HCT116 (cell line): Measurements from ENCODE around the gene KCNH2. TPM values are rescaled to one million over a fixed set of nuclear protein-coding genes. Genes with fewer than 3 reads are reported as not detected.

Experiments used
- ATAC-seq: fragments of 200-7000 bp; cut with Tn5 transposase; 2 replicates; pipeline ENCODE4 v1.9.1; 2020; ENCODE audit warnings: mild to moderate bottlenecking, moderate library complexity
- BruUV-seq: library from RNA; stranded (reverse); fragments of 400-500 nt; replicated peaks from 2 replicates; lab custom pipeline; 2021; lab: Mats Ljungman, UMichigan
- CTCF ChIA-PET: fragments of 300-600 bp; sonication (Branson Sonifier 250); formaldehyde crosslinking; loops from one replicate; lab custom pipeline; 2021; ENCODE audit warnings: antibody characterized with exemption; lab: Charles Lee
- POLR2A ChIA-PET: fragments of 300-600, 350-600 bp; sonication (Branson Sonifier 250); formaldehyde crosslinking; loops from one replicate; lab custom pipeline; 2021; ENCODE audit warnings: antibody characterized with exemption; lab: Charles Lee
- RAD21 ChIA-PET, 2 experiments: fragments of 300-600 bp; sonication (Branson Sonifier 250); formaldehyde crosslinking; loops; one replicate each; lab custom pipeline; 2023; ENCODE audit warnings: low total read pairs in 2 of 2; ENCODE audit not compliant: uncharacterized antibody in 2 of 2, unreplicated experiment in 2 of 2, low non-redundant PET in 1 of 2; lab: Charles Lee
- DNase-seq: peaks from one replicate; pipeline ENCODE4 v3.0.0-alpha.2; 2010; ENCODE audit warnings: low read depth, low spot score
- H2AFZ ChIP-seq: fragments of 200-600 bp; shearing (Covaris generic), sonication (generic); 2 replicates; pipeline ENCODE4 v1.6.1; 2017; ENCODE audit warnings: low read depth, mixed run types, mixed read lengths, antibody characterized with exemption, low read length; ENCODE audit not compliant: poor library complexity, severe bottlenecking
- H3K27ac ChIP-seq: 2 replicates; pipeline ENCODE4 v1.5.1; 2012; ENCODE audit warnings: low read depth, low read length
- H3K27me3 ChIP-seq: fragments of 200-600 bp; sonication (generic); 2 replicates; pipeline ENCODE4 v1.6.1; 2016; ENCODE audit warnings: mixed run types, low read length, mixed read lengths; ENCODE audit not compliant: insufficient read depth
- H3K36me3 ChIP-seq, 2 experiments: fragments of 200-500 bp in 1 of 2; fragments of 200-600 bp in 1 of 2; sonication (Bioruptor generic) in 1 of 2; sonication (generic) in 1 of 2; 2 replicates each; pipeline versions ENCODE4 v1.5.1 to v1.6.1; 2014 to 2016; ENCODE audit warnings: low read length in 2 of 2, inconsistent platforms in 1 of 2, mixed read lengths in 1 of 2, mixed run types in 1 of 2; ENCODE audit not compliant: insufficient read depth in 2 of 2, control insufficient read depth in 1 of 2
- H3K4me1 ChIP-seq, 2 experiments: fragments of 200-600 bp in 1 of 2; sonication (generic) in 1 of 2; 2 replicates each; pipeline versions ENCODE4 v1.5.1 to v1.6.1; 2012 to 2017; ENCODE audit warnings: low read length in 2 of 2, inconsistent platforms in 1 of 2, mild to moderate bottlenecking in 1 of 2, mixed read lengths in 1 of 2, mixed run types in 1 of 2, moderate library complexity in 1 of 2; ENCODE audit not compliant: insufficient read depth in 2 of 2, control insufficient read depth in 1 of 2
- H3K4me2 ChIP-seq: fragments of 200-600 bp; sonication (generic); 2 replicates; pipeline ENCODE4 v1.6.1; 2017; ENCODE audit warnings: mixed run types, low read length, mixed read lengths
- H3K4me3 ChIP-seq, 2 experiments: fragments of 200-600 bp in 1 of 2; sonication (generic) in 1 of 2; replicated peaks in 1 of 2; 2 replicates each; pipeline ENCODE4 v1.5.1; 2011 to 2016; ENCODE audit warnings: low read length in 2 of 2, control low read depth in 1 of 2, low read depth in 1 of 2, mild to moderate bottlenecking in 1 of 2, mixed read lengths in 1 of 2, mixed run types in 1 of 2
- H3K79me2 ChIP-seq: fragments of 200-600 bp; sonication (generic); 2 replicates; pipeline ENCODE4 v1.6.1; 2017; ENCODE audit warnings: mild to moderate bottlenecking, mixed run types, low read length, moderate library complexity, mixed read lengths; ENCODE audit not compliant: insufficient read depth
- H3K9ac ChIP-seq: fragments of 200-600 bp; sonication (generic); 2 replicates; pipeline ENCODE4 v1.6.1; 2016; ENCODE audit warnings: low read length, mixed read lengths
- H3K9me2 ChIP-seq: fragments of 200-600 bp; sonication (generic), shearing (Covaris generic); 2 replicates; pipeline ENCODE4 v1.6.1; 2017; ENCODE audit warnings: mixed run types, mild to moderate bottlenecking, moderate library complexity; ENCODE audit not compliant: insufficient read depth
- H3K9me3 ChIP-seq, 2 experiments: fragments of 200-500 bp in 1 of 2; fragments of 200-600 bp in 1 of 2; sonication (Bioruptor generic) in 1 of 2; sonication (generic) in 1 of 2; 2 replicates each; pipeline ENCODE4 v1.6.1; 2014 to 2017; ENCODE audit warnings: low read length in 2 of 2, mixed read lengths in 2 of 2, inconsistent platforms in 1 of 2, low read depth in 1 of 2, mild to moderate bottlenecking in 1 of 2, mixed run types in 1 of 2, moderate library complexity in 1 of 2; ENCODE audit not compliant: control insufficient read depth in 1 of 2, insufficient read depth in 1 of 2
- H4K20me1 ChIP-seq: fragments of 200-600 bp; sonication (generic), shearing (Covaris generic); 2 replicates; pipeline ENCODE4 v1.6.1; 2017; ENCODE audit warnings: mixed run types, mild to moderate bottlenecking, moderate library complexity; ENCODE audit not compliant: insufficient read depth
- FOSL1 ChIP-seq: IDR thresholded peaks from 2 replicates; pipeline ENCODE4 v1.6.1; 2012; ENCODE audit warnings: low read depth
- JUND ChIP-seq: IDR thresholded peaks from 2 replicates; pipeline ENCODE4 v1.6.1; 2012
- POLR2A ChIP-seq: IDR thresholded peaks from 2 replicates; pipeline ENCODE4 v1.7.0; 2011; ENCODE audit warnings: borderline replicate concordance; ENCODE audit not compliant: insufficient read depth, insufficient read length; ENCODE audit errors: extremely low read depth
- POLR2AphosphoS5 ChIP-seq: IDR thresholded peaks from 2 replicates; pipeline ENCODE4 v1.6.1; 2011; ENCODE audit warnings: mild to moderate bottlenecking, low read depth, low read length, moderate library complexity
- RAD21 ChIP-seq: IDR thresholded peaks from 2 replicates; pipeline ENCODE4 v1.6.1; 2012; ENCODE audit warnings: low read depth, mild to moderate bottlenecking
- REST ChIP-seq: IDR thresholded peaks from 2 replicates; pipeline ENCODE4 v1.6.1; 2012; ENCODE audit warnings: low read depth
- ZFX ChIP-seq: fragments of 450-650 bp; IDR thresholded peaks from 2 replicates; pipeline ENCODE4 v1.6.1; 2017
- ZNF274 ChIP-seq: fragments of 200-500 bp; sonication (Bioruptor generic); IDR thresholded peaks from 2 replicates; pipeline ENCODE4 v1.6.1; 2014; ENCODE audit warnings: mild to moderate bottlenecking, low read depth, low read length, inconsistent platforms
- intact Hi-C: fragments of 100-400 bp; cut with micrococcal nuclease; formaldehyde crosslinking; loops from 2 replicates; pipeline ENCODE4 v1.10.0; 2022
- total RNA-seq: library from RNA; stranded (reverse); gene quantifications from one replicate; pipeline ENCODE4 v1.2.1, GENCODE V29; 2021; ENCODE audit not compliant: unreplicated experiment
- TF ChIP-seq, protein P1 (sequence below): IDR thresholded peaks from 2 replicates; pipeline ENCODE4 v1.6.1; 2011; ENCODE audit warnings: mild to moderate bottlenecking, low read length, moderate library complexity; ENCODE audit not compliant: insufficient replicate concordance; ENCODE audit errors: extremely low read depth

The KCNH2 gene
- total RNA-seq, 1 experiment from 2014 or later, result 9.7 TPM

DNA sequence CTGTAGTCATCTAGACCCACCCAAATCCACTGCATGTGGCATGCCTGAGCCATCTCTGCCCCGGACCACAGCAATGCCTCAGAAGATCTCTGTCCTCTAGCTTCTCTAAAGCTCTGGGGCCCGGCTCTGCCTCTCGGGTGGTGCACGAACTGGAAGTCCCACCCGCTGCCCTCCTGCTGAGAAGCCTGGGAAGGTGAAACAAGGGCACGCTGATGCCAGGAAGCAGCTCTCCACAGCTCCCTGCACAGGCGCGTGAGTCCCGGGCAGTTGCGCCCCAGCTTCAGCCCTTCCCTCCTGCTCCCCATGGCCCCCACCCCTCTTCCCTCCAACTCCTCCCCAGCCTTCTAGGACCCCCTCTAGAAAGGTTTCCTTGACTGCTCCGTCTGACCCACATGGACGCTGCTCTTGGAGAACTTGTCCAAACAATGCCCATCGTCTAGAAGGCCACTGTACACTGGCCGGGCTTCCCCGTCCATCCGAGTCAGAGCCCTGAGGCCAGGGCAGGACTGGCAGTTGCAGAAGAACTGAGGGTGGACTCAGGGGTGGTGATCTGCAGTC lies 12.8 kb downstream of the KCNH2 start:
- peak overlapping the region; percentile 10; the same call in 1 of the 2 replicates for H3K9ac ChIP-seq
- H3K9me2 ChIP-seq, result no peaks in the 10 kb centered on the region
- intact Hi-C loops, result no loop called here
- ATAC-seq (no peak), DNase-seq (no peak)
- RAD21 ChIA-PET, result interaction anchor here in 1 of 2 experiments (1.2 to 1.4 kb wide), 2 partner anchors 43 to 63 kb away, joined by 3 to 4 read pairs; partner anchors contain the start of gene ABCB8
- H3K27me3 ChIP-seq, result no peaks in the 10 kb centered on the region
- H3K79me2 ChIP-seq, result no peaks in the 10 kb centered on the region
- CTCF ChIA-PET, result interaction anchor here (0.6 to 3.3 kb wide), 10 partner anchors 9 to 150 kb away, joined by 3 to 25 read pairs (median 3); no protein-coding TSS in a partner anchor
- peaks cover 20 to 27% of the 10 kb centered on the region in 2 experiments for H3K4me1 ChIP-seq
- BruUV-seq, result no TSS peak
- peak overlapping the region; percentile 34; the same call in 1 of the 2 replicates for H3K27ac ChIP-seq
- H3K9me3 ChIP-seq, result no peaks in the 10 kb centered on the region
- TF ChIP-seq RAD21 (no peak), REST (no peak), FOSL1 (no peak), ZFX (no peak), POLR2AphosphoS5 (no peak), JUND (no peak), POLR2A (no peak), ZNF274 (no peak)
- TF ChIP-seq, protein P1, sequence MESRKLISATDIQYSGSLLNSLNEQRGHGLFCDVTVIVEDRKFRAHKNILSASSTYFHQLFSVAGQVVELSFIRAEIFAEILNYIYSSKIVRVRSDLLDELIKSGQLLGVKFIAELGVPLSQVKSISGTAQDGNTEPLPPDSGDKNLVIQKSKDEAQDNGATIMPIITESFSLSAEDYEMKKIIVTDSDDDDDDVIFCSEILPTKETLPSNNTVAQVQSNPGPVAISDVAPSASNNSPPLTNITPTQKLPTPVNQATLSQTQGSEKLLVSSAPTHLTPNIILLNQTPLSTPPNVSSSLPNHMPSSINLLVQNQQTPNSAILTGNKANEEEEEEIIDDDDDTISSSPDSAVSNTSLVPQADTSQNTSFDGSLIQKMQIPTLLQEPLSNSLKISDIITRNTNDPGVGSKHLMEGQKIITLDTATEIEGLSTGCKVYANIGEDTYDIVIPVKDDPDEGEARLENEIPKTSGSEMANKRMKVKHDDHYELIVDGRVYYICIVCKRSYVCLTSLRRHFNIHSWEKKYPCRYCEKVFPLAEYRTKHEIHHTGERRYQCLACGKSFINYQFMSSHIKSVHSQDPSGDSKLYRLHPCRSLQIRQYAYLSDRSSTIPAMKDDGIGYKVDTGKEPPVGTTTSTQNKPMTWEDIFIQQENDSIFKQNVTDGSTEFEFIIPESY, result no peak
- H4K20me1 ChIP-seq, result no peaks in the 10 kb centered on the region
- POLR2A ChIA-PET, result no interaction called here
- no peak overlapping the region for H3K4me3 ChIP-seq
- H3K36me3 ChIP-seq, result no peaks in the 10 kb centered on the region
- no peak overlapping the region for H2AFZ ChIP-seq
- H3K4me2 ChIP-seq, result peak overlapping the region; percentile 67
